Colonic mucosa (tissue), 4 donors: Measurements from ENCODE around the gene ATP6V1G3. TPM values are rescaled to one million over a fixed set of nuclear protein-coding genes. Genes with fewer than 3 reads are reported as not detected.

Experiments used
- DNase-seq: peaks from one replicate; pipeline ENCODE4 v3.0.0-alpha.2; 2020
- H3K27ac ChIP-seq: fragments of 200-600 bp; one replicate; pipeline ENCODE4 v1.8.0; 2021
- H3K27me3 ChIP-seq: fragments of 200-600 bp; one replicate; pipeline ENCODE4 v1.8.0; 2021
- H3K36me3 ChIP-seq: fragments of 200-600 bp; one replicate; pipeline ENCODE4 v1.8.0; 2021
- H3K4me1 ChIP-seq: fragments of 200-600 bp; one replicate; pipeline ENCODE4 v1.8.0; 2021; ENCODE audit warnings: mild to moderate bottlenecking
- H3K4me3 ChIP-seq: fragments of 200-600 bp; one replicate; pipeline ENCODE4 v1.8.0; 2021
- H3K9ac ChIP-seq, 2 donors: one replicate each; pipeline ENCODE4 v1.7.0; 2013; ENCODE audit warnings: control low read depth in 2 of 2, low read depth in 2 of 2, low read length in 2 of 2
- H3K9me3 ChIP-seq: fragments of 200-600 bp; one replicate; pipeline ENCODE4 v1.8.0; 2021
- intact Hi-C: fragments of 100-400 bp; cut with DNase I; formaldehyde crosslinking; loops from one replicate; pipeline ENCODE4 v1.14.1; 2022
- total RNA-seq, 2 donors: library from RNA; stranded (reverse); fragmentation: NEBNext Ultra II Directional in 1 of 2; extraction: Animal tissue kit (Norgen Biotek cat#: 25700) in 1 of 2; gene quantifications; one replicate each; pipeline ENCODE4 v1.2.1, GENCODE V29; 2021
- TF ChIP-seq, protein P1 (sequence below): fragments of 200-600 bp; IDR thresholded peaks from one replicate; pipeline ENCODE4 v1.8.0; 2022; ENCODE audit warnings: antibody characterized with exemption, mild to moderate bottlenecking
- donor health status: healthy.
- donor health status: DM: no; HTN: no; CAD: no.
- donor health status: DM: no; HTN: no; CAD: no.

ATP6V1G3 gene
- total RNA-seq, 2 donors from 2014 or later = not detected

- TF ChIP-seq, protein P1, sequence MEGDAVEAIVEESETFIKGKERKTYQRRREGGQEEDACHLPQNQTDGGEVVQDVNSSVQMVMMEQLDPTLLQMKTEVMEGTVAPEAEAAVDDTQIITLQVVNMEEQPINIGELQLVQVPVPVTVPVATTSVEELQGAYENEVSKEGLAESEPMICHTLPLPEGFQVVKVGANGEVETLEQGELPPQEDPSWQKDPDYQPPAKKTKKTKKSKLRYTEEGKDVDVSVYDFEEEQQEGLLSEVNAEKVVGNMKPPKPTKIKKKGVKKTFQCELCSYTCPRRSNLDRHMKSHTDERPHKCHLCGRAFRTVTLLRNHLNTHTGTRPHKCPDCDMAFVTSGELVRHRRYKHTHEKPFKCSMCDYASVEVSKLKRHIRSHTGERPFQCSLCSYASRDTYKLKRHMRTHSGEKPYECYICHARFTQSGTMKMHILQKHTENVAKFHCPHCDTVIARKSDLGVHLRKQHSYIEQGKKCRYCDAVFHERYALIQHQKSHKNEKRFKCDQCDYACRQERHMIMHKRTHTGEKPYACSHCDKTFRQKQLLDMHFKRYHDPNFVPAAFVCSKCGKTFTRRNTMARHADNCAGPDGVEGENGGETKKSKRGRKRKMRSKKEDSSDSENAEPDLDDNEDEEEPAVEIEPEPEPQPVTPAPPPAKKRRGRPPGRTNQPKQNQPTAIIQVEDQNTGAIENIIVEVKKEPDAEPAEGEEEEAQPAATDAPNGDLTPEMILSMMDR = no peak
- no peak overlapping the region for H3K27ac ChIP-seq
- no peaks in the 10 kb centered on the region for H3K27me3 ChIP-seq
- no peak overlapping the region for H3K9ac ChIP-seq
- H3K36me3 ChIP-seq = no peaks in the 10 kb centered on the region
- H3K4me3 ChIP-seq = no peak overlapping the region
- H3K4me1 ChIP-seq = no peaks in the 10 kb centered on the region
- intact Hi-C loops = no loop called here
- no peak for DNase-seq
- H3K9me3 ChIP-seq = no peaks in the 10 kb centered on the region
Measured at GRCh38 chr1:198498103-198498385, 42.4 kb downstream of the ATP6V1G3 start.

DNA sequence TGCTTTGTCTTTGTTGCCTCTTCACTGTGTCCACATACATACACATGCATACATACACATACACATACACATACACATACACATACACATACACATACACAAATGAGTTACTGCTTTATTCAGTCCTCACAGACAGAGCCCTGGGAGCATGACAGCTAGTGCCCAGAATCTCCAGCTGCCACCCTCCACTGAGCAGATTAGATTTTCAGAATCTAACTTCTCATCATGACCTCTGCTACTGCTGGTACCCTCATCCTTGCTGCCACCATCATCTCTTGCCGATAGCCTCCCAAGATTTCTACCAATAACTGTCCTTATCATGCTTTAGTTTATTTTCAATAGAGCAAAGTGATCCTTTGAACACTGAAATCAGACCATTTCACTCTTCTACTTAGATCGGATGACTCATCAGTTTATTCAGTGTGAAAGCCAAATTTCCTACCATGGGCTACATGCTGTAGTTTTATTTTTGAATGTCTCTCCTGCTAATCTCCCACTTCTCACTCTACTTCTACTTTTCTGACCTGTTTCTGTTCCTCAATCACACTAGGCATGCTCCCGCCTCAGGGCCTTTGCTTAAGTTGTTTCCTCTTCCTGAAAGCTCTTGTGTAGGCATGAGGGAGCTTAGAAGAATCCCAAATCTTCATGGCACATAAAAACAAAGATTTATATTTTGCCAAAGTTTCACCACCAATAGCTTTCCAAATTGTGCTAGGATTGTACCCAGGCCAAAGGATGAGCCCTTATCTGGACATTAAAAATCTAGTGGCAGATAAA, 43.0 kb downstream of the ATP6V1G3 start:
- no peaks in the 10 kb centered on the region for H3K27me3 ChIP-seq
- H3K9ac ChIP-seq = no peak overlapping the region
- no peak overlapping the region for H3K27ac ChIP-seq
- no peak overlapping the region for H3K4me3 ChIP-seq
- TF ChIP-seq, protein P1 = no peak
- DNase-seq = no peak
- no peaks in the 10 kb centered on the region for H3K4me1 ChIP-seq
- intact Hi-C loops = no loop called here
- no peaks in the 10 kb centered on the region for H3K9me3 ChIP-seq
- H3K36me3 ChIP-seq = no peaks in the 10 kb centered on the region

- TF ChIP-seq, protein P1 = no peak
- H3K4me1 ChIP-seq = no peaks in the 10 kb centered on the region
Measured at GRCh38 chr1:198496216-198497143, 44.0 kb downstream of the ATP6V1G3 start.

DNA sequence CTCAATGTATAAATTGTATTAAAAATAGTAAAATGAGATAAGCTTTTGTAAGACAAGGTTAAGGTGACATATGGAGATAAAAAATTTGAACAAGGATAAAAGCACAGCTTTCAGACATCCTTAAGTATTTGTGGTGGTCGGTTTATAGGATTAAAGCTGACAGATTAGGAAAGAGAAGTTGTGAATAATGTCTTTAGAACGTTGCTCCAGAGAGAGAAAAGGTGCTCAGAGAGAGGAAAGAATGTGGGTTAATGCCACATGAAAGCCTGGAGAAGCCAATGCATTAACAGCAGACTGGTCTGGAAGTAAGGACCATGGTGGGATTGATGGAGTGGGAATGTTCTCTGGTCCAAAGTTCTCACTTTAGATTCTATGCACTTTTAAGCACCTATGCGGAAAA, 44.8 kb downstream of the ATP6V1G3 start:
- Histone ChIP-seq H3K4me1 (no peaks in the 10 kb centered on the region), H3K4me3 (no peak overlapping the region), H3K36me3 (no peaks in the 10 kb centered on the region), H3K27me3 (no peaks in the 10 kb centered on the region), H3K9ac (no peak overlapping the region), H3K9me3 (no peaks in the 10 kb centered on the region), H3K27ac (no peak overlapping the region)
- intact Hi-C loops = no loop called here
- DNase-seq = no peak
- TF ChIP-seq, protein P1 = no peak

More at GRCh38 chr1:198496216-198497143, 44.0 kb downstream of the ATP6V1G3 start:
- intact Hi-C loops = no loop called here
- H3K9ac ChIP-seq = no peak overlapping the region
- H3K9me3 ChIP-seq = no peaks in the 10 kb centered on the region
- H3K36me3 ChIP-seq = no peaks in the 10 kb centered on the region
- no peak overlapping the region for H3K27ac ChIP-seq
- H3K4me3 ChIP-seq = no peak overlapping the region
- DNase-seq = no peak
- no peaks in the 10 kb centered on the region for H3K27me3 ChIP-seq

GRCh38 chr1:198494658-198495103, 45.8 kb downstream of the ATP6V1G3 start:
- TF ChIP-seq, protein P1 = no peak
- Histone ChIP-seq H3K27me3 (no peaks in the 10 kb centered on the region), H3K4me1 (no peaks in the 10 kb centered on the region), H3K9me3 (no peaks in the 10 kb centered on the region), H3K27ac (no peak overlapping the region), H3K36me3 (no peaks in the 10 kb centered on the region), H3K4me3 (no peak overlapping the region), H3K9ac (no peak overlapping the region)
- DNase-seq = no peak
- intact Hi-C loops = no loop called here
